Fibroblast of villous mesenchyme (primary cell): ENCODE results near the gene TMEM232. TPM values are rescaled to one million over a fixed set of nuclear protein-coding genes. Genes with fewer than 3 reads are reported as not detected.
A peak's percentile ranks its signal among the peaks of the same experiment; 100 is the strongest.

Source experiments
- DNase-seq: peaks from one replicate; pipeline ENCODE4 v3.0.0-alpha.2; 2010; ENCODE audit warnings: low read depth
- H3K4me3 ChIP-seq: 2 replicates; pipeline ENCODE4 v1.5.1; 2011; ENCODE audit warnings: low read depth, mild to moderate bottlenecking, low read length
- CTCF ChIP-seq: IDR thresholded peaks from 2 replicates; pipeline ENCODE4 v1.5.1; 2012; ENCODE audit warnings: low read depth, mild to moderate bottlenecking, low read length; ENCODE audit not compliant: insufficient read depth
- total RNA-seq: library from RNA; depleted of rRNA; stranded (reverse); fragments of >200 nt; gene quantifications from 2 replicates; pipeline ENCODE4 v1.2.3, GENCODE V29; 2012

TMEM232 gene
- total RNA-seq, 1 donor, result 1.3 TPM

GRCh38 chr5:110402562-110402961 lies 323.9 kb downstream of the TMEM232 start:
- no peak overlapping the region for H3K4me3 ChIP-seq
- no peak for DNase-seq
- no peak for TF ChIP-seq CTCF

DNA sequence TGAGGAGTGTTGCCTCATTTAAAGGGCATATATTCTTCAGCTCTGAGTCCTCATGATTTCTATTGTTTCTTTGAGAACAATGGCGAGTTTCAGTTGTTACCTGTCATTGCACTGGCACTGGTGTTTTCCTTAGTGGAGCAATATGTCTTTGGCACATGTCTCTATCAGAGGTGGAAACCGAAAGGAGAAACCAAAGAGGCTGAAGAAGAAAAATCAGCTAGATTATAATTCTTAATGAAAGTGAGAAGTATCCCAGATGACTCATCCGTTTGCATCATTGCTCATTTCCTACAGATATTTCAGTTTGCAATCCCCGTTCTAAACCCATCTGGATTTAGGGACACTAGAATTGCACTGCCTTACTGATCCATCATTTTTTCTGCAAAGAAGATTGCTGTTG lies 324.6 kb downstream of the TMEM232 start:
- no peak overlapping the region for H3K4me3 ChIP-seq
- peak; percentile 47 for DNase-seq
- no peak for TF ChIP-seq CTCF

GRCh38 chr5:110398951-110399350 lies 327.5 kb downstream of the TMEM232 start:
- no peak overlapping the region for H3K4me3 ChIP-seq
- no peak for TF ChIP-seq CTCF
- no peak for DNase-seq

GRCh38 chr5:110397281-110397680 lies 329.2 kb downstream of the TMEM232 start:
- H3K4me3 ChIP-seq, result no peak overlapping the region
- DNase-seq, result no peak
- TF ChIP-seq CTCF, result no peak

DNA sequence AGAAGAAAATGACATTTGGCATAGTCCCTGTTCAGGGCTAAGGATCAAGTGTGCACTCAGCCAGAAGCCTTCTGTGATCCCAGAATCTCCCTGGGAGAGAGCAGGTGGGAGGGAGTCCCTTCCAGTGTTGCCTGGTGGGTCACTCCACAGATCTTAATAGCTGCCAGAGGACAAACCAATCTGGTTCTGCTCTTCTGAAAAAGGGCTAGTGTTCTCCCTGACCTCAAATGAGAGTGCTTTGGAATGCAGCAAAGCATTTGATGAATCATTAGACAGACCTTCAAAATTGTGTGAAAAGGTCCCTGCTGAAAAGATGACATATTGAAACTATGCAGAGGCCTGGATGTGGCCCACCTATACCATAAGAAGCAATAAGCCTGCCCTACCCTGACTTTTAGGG lies 339.7 kb downstream of the TMEM232 start:
- no peak overlapping the region for H3K4me3 ChIP-seq
- no peak for TF ChIP-seq CTCF
- no peak for DNase-seq

DNA sequence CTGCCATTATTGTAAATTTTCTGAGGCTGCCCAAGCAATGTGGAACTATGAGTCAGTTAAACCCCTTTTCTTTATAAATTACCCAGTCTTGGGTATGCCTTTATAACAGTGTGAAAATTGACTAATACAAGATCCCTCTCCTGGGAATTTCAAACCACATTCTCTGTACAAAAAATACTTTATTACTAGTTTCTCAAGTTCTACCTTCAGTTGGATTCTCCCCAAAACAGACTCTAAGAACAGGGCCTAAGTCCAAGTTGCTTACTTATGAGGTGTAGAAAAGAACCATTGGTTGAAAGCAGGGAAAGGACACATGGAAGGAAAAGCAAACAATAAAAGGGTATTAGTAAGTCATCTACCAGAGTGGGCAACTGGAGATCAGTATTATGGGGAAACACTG lies 343.2 kb downstream of the TMEM232 start:
- no peak for TF ChIP-seq CTCF
- no peak for DNase-seq
- H3K4me3 ChIP-seq, result no peak overlapping the region

- no peak overlapping the region for H3K4me3 ChIP-seq
- DNase-seq, result peak; percentile 50
- no peak for TF ChIP-seq CTCF
These were observed 348.5 kb downstream of the TMEM232 start for GRCh38 chr5:110377943-110378342.
